ENCODE results near the gene AK3. TPM values are rescaled to one million over a fixed set of nuclear protein-coding genes. Genes with fewer than 3 reads are reported as not detected.

AK3 gene
- total RNA-seq, 1 experiment from 2014 or later = 41.5 TPM

DNA sequence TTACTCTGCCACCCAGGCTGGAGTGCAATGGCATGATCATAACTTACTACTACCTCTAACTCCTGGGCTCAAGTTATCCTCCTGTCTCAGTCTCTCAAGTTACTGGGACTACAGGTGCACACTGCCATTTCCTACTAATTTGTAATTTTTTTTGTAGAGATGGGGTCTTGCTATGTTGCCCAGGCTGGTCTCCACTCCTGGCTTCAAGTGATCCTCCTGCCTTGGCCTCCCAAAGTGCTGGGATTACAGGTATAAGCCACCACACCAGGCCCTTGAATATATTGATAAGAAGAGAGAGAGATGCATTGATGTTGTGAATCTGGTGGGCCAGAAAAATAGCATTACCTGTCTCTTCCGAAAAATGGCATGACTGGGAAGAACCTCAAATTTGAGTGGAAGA, 30.8 kb upstream of the AK3 start:
- no peak overlapping the region for H3K4ac ChIP-seq (ENCODE audit: low read depth, low read length)
- H3K14ac ChIP-seq (ENCODE audit: insufficient read depth, low read length) = no peak overlapping the region
- no peaks in the 10 kb centered on the region for H3K4me1 Mint-ChIP-seq
- no peak overlapping the region for H2AFZ ChIP-seq (ENCODE audit: low read length)
- H3K79me2 ChIP-seq (ENCODE audit: insufficient read depth, low read length) = no peaks in the 10 kb centered on the region
- H4K20me1 ChIP-seq (ENCODE audit: control insufficient read depth, insufficient read depth, insufficient read length) = no peaks in the 10 kb centered on the region
- H2BK5ac ChIP-seq (ENCODE audit: insufficient read length, low read length) = no peak overlapping the region
- TF ChIP-seq, protein P1, sequence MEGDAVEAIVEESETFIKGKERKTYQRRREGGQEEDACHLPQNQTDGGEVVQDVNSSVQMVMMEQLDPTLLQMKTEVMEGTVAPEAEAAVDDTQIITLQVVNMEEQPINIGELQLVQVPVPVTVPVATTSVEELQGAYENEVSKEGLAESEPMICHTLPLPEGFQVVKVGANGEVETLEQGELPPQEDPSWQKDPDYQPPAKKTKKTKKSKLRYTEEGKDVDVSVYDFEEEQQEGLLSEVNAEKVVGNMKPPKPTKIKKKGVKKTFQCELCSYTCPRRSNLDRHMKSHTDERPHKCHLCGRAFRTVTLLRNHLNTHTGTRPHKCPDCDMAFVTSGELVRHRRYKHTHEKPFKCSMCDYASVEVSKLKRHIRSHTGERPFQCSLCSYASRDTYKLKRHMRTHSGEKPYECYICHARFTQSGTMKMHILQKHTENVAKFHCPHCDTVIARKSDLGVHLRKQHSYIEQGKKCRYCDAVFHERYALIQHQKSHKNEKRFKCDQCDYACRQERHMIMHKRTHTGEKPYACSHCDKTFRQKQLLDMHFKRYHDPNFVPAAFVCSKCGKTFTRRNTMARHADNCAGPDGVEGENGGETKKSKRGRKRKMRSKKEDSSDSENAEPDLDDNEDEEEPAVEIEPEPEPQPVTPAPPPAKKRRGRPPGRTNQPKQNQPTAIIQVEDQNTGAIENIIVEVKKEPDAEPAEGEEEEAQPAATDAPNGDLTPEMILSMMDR (conservative IDR thresholded peaks at IDR 0.05) = no peak
- no peaks in the 10 kb centered on the region for H3K23me2 ChIP-seq (ENCODE audit: insufficient read length, low read depth, low read length, poor library complexity, severe bottlenecking)
- H3K18ac ChIP-seq (ENCODE audit: insufficient read length, low read depth, low read length) = no peak overlapping the region
- no peak overlapping the region for H2AK5ac ChIP-seq (ENCODE audit: insufficient read length, low read length)
- H3K4me1 ChIP-seq (ENCODE audit: insufficient read depth, low read length) = no peaks in the 10 kb centered on the region
- no peak overlapping the region for H3K56ac ChIP-seq (ENCODE audit: insufficient read length, low read depth, low read length)
- no peak overlapping the region for H3K27ac Mint-ChIP-seq
- no peak for DNase-seq
- H3K4me3 Mint-ChIP-seq = no peak overlapping the region
- no peak overlapping the region for H2BK15ac ChIP-seq (ENCODE audit: low read depth, low read length)
- no peaks in the 10 kb centered on the region for H3K27me3 Mint-ChIP-seq (ENCODE audit: low read depth)
- H2BK20ac ChIP-seq (ENCODE audit: low read depth, low read length, poor library complexity, severe bottlenecking) = no peak overlapping the region
- H3T11ph ChIP-seq (ENCODE audit: low read length) = no peak overlapping the region
- H3K9ac ChIP-seq (ENCODE audit: extremely low read depth, insufficient read length, low read length) = no peak overlapping the region
- no peaks in the 10 kb centered on the region for H3K36me3 Mint-ChIP-seq (ENCODE audit: insufficient read depth in 1 of 3, low read depth in 3 of 3)
- no peak overlapping the region for H4K8ac ChIP-seq (replicated peaks; ENCODE audit: insufficient read length, low read depth, low read length)
- H2BK120ac ChIP-seq (ENCODE audit: low read depth, low read length, poor library complexity, severe bottlenecking) = no peak overlapping the region
- no peaks in the 10 kb centered on the region for H3K79me1 ChIP-seq (ENCODE audit: insufficient read depth, low read depth, low read length, poor library complexity, severe bottlenecking)
- H3K27me3 ChIP-seq (ENCODE audit: insufficient read depth, low read length) = no peaks in the 10 kb centered on the region
- no peak overlapping the region for H4K5ac ChIP-seq (ENCODE audit: insufficient read length, low read depth, low read length)
- H3K27ac ChIP-seq (ENCODE audit: insufficient read length, low read depth, low read length) = no peak overlapping the region
- WGBS (ENCODE audit: extremely low coverage, insufficient read length, low lambda C conversion rate) = no CpG with 5 or more reads among the region's 1 CpG
- H3K23ac ChIP-seq (ENCODE audit: insufficient read length, low read depth, low read length) = no peak overlapping the region
- H2BK12ac ChIP-seq (ENCODE audit: insufficient read length, low read depth, low read length) = no peak overlapping the region
- no peaks in the 10 kb centered on the region for H3K9me3 Mint-ChIP-seq
- H3K9me3 ChIP-seq (ENCODE audit: control insufficient read depth, low read depth, low read length) = no peaks in the 10 kb centered on the region
- H4K91ac ChIP-seq (ENCODE audit: insufficient read length, low read depth, low read length) = no peak overlapping the region
- no peak overlapping the region for H3K4me2 ChIP-seq (ENCODE audit: insufficient read depth, insufficient read length, low read length)
